Muscle layer of duodenum (tissue), 2 donors: Measurements from ENCODE around the gene LGR5.

Source experiments
- H3K27ac ChIP-seq: one replicate; pipeline ENCODE4 v1.7.0; 2013; ENCODE audit warnings: mild to moderate bottlenecking, low read length
- H3K27me3 ChIP-seq: one replicate; pipeline ENCODE4 v1.7.0; 2013; ENCODE audit warnings: low read depth, mild to moderate bottlenecking, control low read depth, low read length
- H3K36me3 ChIP-seq, 2 donors: one replicate each; pipeline ENCODE4 v1.7.0; 2013; ENCODE audit warnings: low read length in 2 of 2, control low read depth in 1 of 2, mild to moderate bottlenecking in 1 of 2; ENCODE audit not compliant: insufficient read depth in 2 of 2, control insufficient read depth in 1 of 2
- H3K4me1 ChIP-seq, 2 donors: one replicate each; pipeline ENCODE4 v1.7.0; 2013; ENCODE audit warnings: low read length in 2 of 2, mild to moderate bottlenecking in 2 of 2, control low read depth in 1 of 2, moderate library complexity in 1 of 2; ENCODE audit not compliant: insufficient read depth in 2 of 2, control insufficient read depth in 1 of 2
- H3K4me3 ChIP-seq, 2 donors: one replicate each; pipeline ENCODE4 v1.7.0; 2013; ENCODE audit warnings: low read length in 2 of 2, low read depth in 1 of 2, mild to moderate bottlenecking in 1 of 2
- H3K9me3 ChIP-seq, 2 donors: one replicate each; pipeline ENCODE4 v1.7.0; 2013; ENCODE audit warnings: low read length in 2 of 2, control low read depth in 1 of 2, mild to moderate bottlenecking in 1 of 2; ENCODE audit not compliant: control insufficient read depth in 1 of 2
- donor health status: healthy.

LGR5 gene

GRCh38 chr12:71456990-71457389 is 17.4 kb downstream of the LGR5 start:
- Histone ChIP-seq H3K4me3 (no peak overlapping the region), H3K27me3 (no peaks in the 10 kb centered on the region), H3K4me1 (no peaks in the 10 kb centered on the region), H3K36me3 (no peaks in the 10 kb centered on the region), H3K9me3 (no peaks in the 10 kb centered on the region), H3K27ac (no peak overlapping the region)

DNA sequence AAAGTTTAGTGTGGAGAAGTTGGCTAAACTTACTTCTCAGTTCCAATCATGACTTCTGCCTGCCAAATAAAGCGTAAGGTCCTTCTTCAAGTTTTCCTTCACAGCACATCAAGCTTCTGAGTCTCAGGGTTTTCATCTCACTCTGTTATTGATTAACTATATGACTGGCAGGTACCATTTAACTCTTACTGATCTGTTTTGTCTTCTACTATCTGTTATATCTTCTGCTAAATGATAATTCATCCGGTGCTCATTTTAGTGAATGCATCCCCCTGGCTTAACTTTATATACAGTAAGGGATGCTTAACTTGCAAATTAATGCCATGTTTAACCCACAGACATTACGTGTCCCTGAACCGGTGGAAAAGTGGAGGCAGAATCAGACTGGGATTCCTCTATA is 20.7 kb downstream of the LGR5 start:
- H3K9me3 ChIP-seq = no peaks in the 10 kb centered on the region
- H3K27ac ChIP-seq = no peak overlapping the region
- no peaks in the 10 kb centered on the region for H3K4me1 ChIP-seq
- no peaks in the 10 kb centered on the region for H3K27me3 ChIP-seq
- H3K4me3 ChIP-seq = no peak overlapping the region
- no peaks in the 10 kb centered on the region for H3K36me3 ChIP-seq

- no peak overlapping the region for H3K4me3 ChIP-seq
- no peaks in the 10 kb centered on the region for H3K36me3 ChIP-seq
- H3K9me3 ChIP-seq = no peaks in the 10 kb centered on the region
- H3K27me3 ChIP-seq = no peaks in the 10 kb centered on the region
- H3K4me1 ChIP-seq = no peaks in the 10 kb centered on the region
- H3K27ac ChIP-seq = no peak overlapping the region
Observed at GRCh38 chr12:71460850-71461609, 21.4 kb downstream of the LGR5 start.

DNA sequence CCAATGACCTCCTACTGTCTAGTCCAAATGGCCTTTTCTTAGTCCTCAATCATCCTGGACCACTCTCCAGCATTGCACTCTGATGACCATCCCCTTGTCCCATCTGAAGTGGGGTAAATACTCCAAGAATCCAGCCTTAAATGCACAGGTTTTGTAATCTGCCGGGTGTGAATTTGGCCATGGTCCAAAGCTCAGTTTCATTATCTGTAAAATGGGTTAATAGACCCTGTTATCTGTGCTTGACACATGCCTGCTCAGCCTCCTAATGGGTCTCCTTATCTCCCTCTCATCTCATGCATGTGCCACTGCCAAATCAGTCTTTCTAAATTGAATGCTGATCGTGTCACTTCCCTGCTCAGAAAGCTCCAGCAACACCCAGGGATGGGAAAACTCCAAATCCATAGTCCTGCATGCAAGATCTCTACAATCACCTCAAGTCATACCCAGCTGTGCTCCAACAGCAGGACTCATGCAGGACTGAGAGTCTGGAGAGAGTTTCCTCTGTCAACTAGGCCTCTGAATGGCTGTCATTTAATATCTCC is 22.3 kb downstream of the LGR5 start:
- Histone ChIP-seq H3K9me3 (no peaks in the 10 kb centered on the region), H3K4me3 (no peak overlapping the region), H3K27ac (no peak overlapping the region), H3K27me3 (no peaks in the 10 kb centered on the region), H3K36me3 (no peaks in the 10 kb centered on the region), H3K4me1 (no peaks in the 10 kb centered on the region)

DNA sequence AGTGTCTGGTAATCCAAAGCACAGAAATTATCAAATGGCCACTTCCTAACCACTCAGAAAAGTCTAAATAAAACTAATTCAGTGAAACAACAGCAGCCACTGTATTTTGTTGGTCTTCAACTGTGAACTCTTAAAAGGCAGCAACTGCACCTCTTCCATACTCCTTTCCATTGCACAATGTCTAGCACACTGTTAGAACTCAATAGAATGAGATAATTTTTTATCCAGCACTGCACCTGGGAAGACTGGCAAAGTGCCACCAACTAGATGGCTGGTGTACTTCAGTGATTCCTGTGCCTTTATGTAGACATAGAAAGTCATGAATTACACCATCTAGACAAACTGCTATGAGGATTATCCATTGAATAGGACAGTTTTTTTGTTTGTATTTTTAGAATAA is 26.2 kb downstream of the LGR5 start:
- H3K9me3 ChIP-seq = no peaks in the 10 kb centered on the region

GRCh38 chr12:71469258-71469750 is 29.7 kb downstream of the LGR5 start:
- Histone ChIP-seq H3K4me1 (no peaks in the 10 kb centered on the region), H3K36me3 (no peaks in the 10 kb centered on the region), H3K9me3 (no peaks in the 10 kb centered on the region), H3K27ac (no peak overlapping the region), H3K4me3 (no peak overlapping the region), H3K27me3 (no peaks in the 10 kb centered on the region)

More for the DNA sequence above, 26.2 kb downstream of the LGR5 start:
- H3K4me1 ChIP-seq = no peaks in the 10 kb centered on the region
- H3K27ac ChIP-seq = no peak overlapping the region
- no peaks in the 10 kb centered on the region for H3K36me3 ChIP-seq
- H3K4me3 ChIP-seq = no peak overlapping the region
- H3K27me3 ChIP-seq = no peaks in the 10 kb centered on the region

DNA sequence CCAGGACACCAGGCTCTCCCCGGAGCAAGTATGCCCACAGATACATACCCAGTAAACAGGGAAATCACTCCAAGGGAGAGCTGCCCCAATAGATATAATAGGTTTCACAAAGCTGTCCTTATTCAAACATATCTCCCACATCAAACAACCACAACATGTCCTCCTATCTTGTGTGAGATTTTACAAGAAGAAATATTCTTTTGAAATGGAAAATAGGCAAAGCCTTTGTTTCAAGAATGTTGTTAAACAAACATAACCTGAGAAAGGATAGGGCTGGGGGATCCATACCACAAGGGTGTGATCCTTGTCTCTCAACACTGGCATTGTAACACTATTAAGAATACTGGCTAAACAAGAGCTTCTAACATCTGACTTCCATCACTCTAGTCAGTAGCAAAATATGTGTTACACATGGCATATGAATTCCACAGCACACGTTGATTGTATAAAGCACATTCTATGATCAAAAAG is 32.9 kb downstream of the LGR5 start:
- Histone ChIP-seq H3K4me1 (no peaks in the 10 kb centered on the region), H3K36me3 (no peaks in the 10 kb centered on the region), H3K9me3 (no peaks in the 10 kb centered on the region), H3K27ac (no peak overlapping the region), H3K4me3 (no peak overlapping the region), H3K27me3 (no peaks in the 10 kb centered on the region)

DNA sequence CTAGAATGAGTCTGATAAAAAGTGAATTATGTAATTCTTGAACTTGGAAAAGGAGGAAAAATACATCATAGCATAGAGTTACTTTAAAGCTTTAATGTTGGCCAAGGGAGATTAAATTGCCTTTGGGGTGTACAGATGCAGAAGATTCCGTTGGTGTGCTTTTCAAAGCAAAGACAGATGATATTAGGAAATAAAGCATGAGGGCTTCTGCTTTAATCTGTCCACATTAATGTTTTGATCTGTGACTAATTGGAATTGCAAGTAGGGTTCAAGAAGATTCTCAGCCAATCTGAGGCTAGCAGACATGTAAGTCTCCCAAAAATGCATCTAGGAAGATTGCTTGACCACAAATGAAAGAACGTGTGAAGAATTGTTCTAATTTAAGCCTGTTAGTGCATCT is 35.2 kb downstream of the LGR5 start:
- no peak overlapping the region for H3K4me3 ChIP-seq
- H3K9me3 ChIP-seq = no peaks in the 10 kb centered on the region
- H3K4me1 ChIP-seq = no peaks in the 10 kb centered on the region
- H3K36me3 ChIP-seq = no peaks in the 10 kb centered on the region
- no peaks in the 10 kb centered on the region for H3K27me3 ChIP-seq
- H3K27ac ChIP-seq = no peak overlapping the region

DNA sequence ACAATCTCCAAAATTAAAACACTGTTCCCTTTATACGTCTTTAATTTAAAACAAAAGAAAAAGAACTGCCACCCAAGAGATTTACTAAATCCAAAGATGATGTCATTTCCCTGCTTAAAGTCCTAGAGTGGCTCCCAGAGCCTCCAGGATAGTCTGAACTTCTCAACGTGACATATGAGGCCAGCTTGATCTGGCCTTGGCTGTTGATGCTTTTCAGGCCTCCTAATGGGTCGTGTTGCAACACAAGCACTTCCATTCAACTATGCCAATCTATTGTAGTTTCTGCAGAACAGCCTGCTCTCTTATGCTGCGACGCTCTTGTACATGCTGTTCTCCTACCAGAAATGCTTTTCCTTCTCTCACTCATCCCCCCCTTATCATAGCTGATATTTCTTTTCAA is 35.7 kb downstream of the LGR5 start:
- H3K27ac ChIP-seq = no peak overlapping the region
- H3K9me3 ChIP-seq = no peaks in the 10 kb centered on the region
- H3K4me1 ChIP-seq = no peaks in the 10 kb centered on the region
- no peaks in the 10 kb centered on the region for H3K36me3 ChIP-seq
- no peaks in the 10 kb centered on the region for H3K27me3 ChIP-seq
- no peak overlapping the region for H3K4me3 ChIP-seq

- Histone ChIP-seq H3K9me3 (no peaks in the 10 kb centered on the region), H3K4me1 (no peaks in the 10 kb centered on the region), H3K27me3 (no peaks in the 10 kb centered on the region), H3K36me3 (no peaks in the 10 kb centered on the region), H3K27ac (no peak overlapping the region), H3K4me3 (no peak overlapping the region)
Observed at GRCh38 chr12:71476513-71476912, 36.9 kb downstream of the LGR5 start.

GRCh38 chr12:71477609-71478008 is 38.0 kb downstream of the LGR5 start:
- Histone ChIP-seq H3K27me3 (no peaks in the 10 kb centered on the region), H3K4me1 (no peaks in the 10 kb centered on the region), H3K36me3 (no peaks in the 10 kb centered on the region), H3K4me3 (no peak overlapping the region), H3K9me3 (no peaks in the 10 kb centered on the region), H3K27ac (no peak overlapping the region)

GRCh38 chr12:71478270-71478669 is 38.7 kb downstream of the LGR5 start:
- H3K9me3 ChIP-seq = no peaks in the 10 kb centered on the region

More at GRCh38 chr12:71478270-71478669, 38.7 kb downstream of the LGR5 start:
- no peaks in the 10 kb centered on the region for H3K27me3 ChIP-seq
- H3K4me1 ChIP-seq = no peaks in the 10 kb centered on the region
- no peaks in the 10 kb centered on the region for H3K36me3 ChIP-seq
- H3K27ac ChIP-seq = no peak overlapping the region
- no peak overlapping the region for H3K4me3 ChIP-seq
